ENCODE measurements around the gene LMO7. TPM values are rescaled to one million over a fixed set of nuclear protein-coding genes. Genes with fewer than 3 reads are reported as not detected.

Gene LMO7
- total RNA-seq, 1 experiment from 2014 or later = 20.4 TPM

DNA sequence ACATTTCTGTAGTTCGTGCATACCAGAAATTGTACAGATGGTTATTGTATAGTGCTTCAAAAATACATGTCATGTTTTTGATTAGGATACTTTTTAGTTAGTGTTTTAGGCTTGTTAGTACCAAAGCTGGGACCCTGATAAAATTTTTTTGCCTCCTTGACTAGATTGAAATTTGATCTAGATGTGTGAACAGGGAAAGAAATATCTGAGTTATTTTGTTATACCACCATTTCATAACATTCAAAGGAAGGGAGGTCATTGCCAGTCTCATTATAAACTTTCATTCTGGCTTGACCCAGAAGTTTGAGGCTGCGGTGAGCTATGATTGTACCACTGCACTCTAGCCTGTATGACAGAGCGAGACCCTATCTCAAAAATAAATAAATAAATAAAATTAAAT lies 9.0 kb downstream of the LMO7 start:
- Histone ChIP-seq H2BK12ac (ENCODE audit: insufficient read length, low read depth, low read length) (no peak overlapping the region), H3K56ac (ENCODE audit: insufficient read length, low read depth, low read length) (no peak overlapping the region), H3K9me3 (ENCODE audit: control insufficient read depth, low read depth, low read length) (no peaks in the 10 kb centered on the region), H2AFZ (ENCODE audit: low read length) (no peak overlapping the region), H3K23me2 (ENCODE audit: insufficient read length, low read depth, low read length, poor library complexity, severe bottlenecking) (no peaks in the 10 kb centered on the region), H4K5ac (ENCODE audit: insufficient read length, low read depth, low read length) (no peak overlapping the region), H3K79me1 (ENCODE audit: insufficient read depth, low read depth, low read length, poor library complexity, severe bottlenecking) (no peaks in the 10 kb centered on the region), H3K18ac (ENCODE audit: insufficient read length, low read depth, low read length) (no peak overlapping the region), H3K4me1 (ENCODE audit: insufficient read depth, low read length) (peaks cover 8% of the 10 kb centered on the region; the same call in 1 of the 2 replicates), H3T11ph (ENCODE audit: low read length) (no peak overlapping the region), H2BK20ac (ENCODE audit: low read depth, low read length, poor library complexity, severe bottlenecking) (no peak overlapping the region), H3K27me3 (ENCODE audit: insufficient read depth, low read length) (no peaks in the 10 kb centered on the region), H3K4ac (ENCODE audit: low read depth, low read length) (no peak overlapping the region), H3K9ac (ENCODE audit: extremely low read depth, insufficient read length, low read length) (no peak overlapping the region), H4K20me1 (ENCODE audit: control insufficient read depth, insufficient read depth, insufficient read length) (no peaks in the 10 kb centered on the region), H3K79me2 (ENCODE audit: insufficient read depth, low read length) (peaks cover 2% of the 10 kb centered on the region; the same call in 1 of the 2 replicates), H3K4me2 (ENCODE audit: insufficient read depth, insufficient read length, low read length) (no peak overlapping the region), H4K91ac (ENCODE audit: insufficient read length, low read depth, low read length) (no peak overlapping the region), H2BK15ac (ENCODE audit: low read depth, low read length) (no peak overlapping the region), H3K14ac (ENCODE audit: insufficient read depth, low read length) (no peak overlapping the region), H2BK120ac (ENCODE audit: low read depth, low read length, poor library complexity, severe bottlenecking) (no peak overlapping the region), H3K23ac (ENCODE audit: insufficient read length, low read depth, low read length) (no peak overlapping the region), H2BK5ac (ENCODE audit: insufficient read length, low read length) (no peak overlapping the region), H2AK5ac (ENCODE audit: insufficient read length, low read length) (no peak overlapping the region), H4K8ac (replicated peaks; ENCODE audit: insufficient read length, low read depth, low read length) (no peak overlapping the region), H3K27ac (ENCODE audit: insufficient read length, low read depth, low read length) (no peak overlapping the region)
- TF ChIP-seq CTCF (conservative IDR thresholded peaks at IDR 0.05) = no peak
- WGBS (ENCODE audit: extremely low coverage, insufficient read length, low lambda C conversion rate) = no CpG with 5 or more reads among the region's 3 CpGs
- peaks cover 0 to 7% (median 0%) of the 10 kb centered on the region in 3 experiments; a peak in 1 of 7 replicates for H3K36me3 Mint-ChIP-seq (ENCODE audit: insufficient read depth in 1 of 3, low read depth in 3 of 3)
- no peaks in the 10 kb centered on the region for H3K9me3 Mint-ChIP-seq
- no peak overlapping the region for H3K4me3 Mint-ChIP-seq
- peaks cover 9 to 18% of the 10 kb centered on the region in 2 experiments for H3K4me1 Mint-ChIP-seq
- no peak overlapping the region for H3K27ac Mint-ChIP-seq
- DNase-seq = no peak
- H3K27me3 Mint-ChIP-seq (ENCODE audit: low read depth) = no peaks in the 10 kb centered on the region
